GM23338 (cell line): ENCODE measurements around the gene IFITM10. TPM values are rescaled to one million over a fixed set of nuclear protein-coding genes. Genes with fewer than 3 reads are reported as not detected.

Source experiments
- ATAC-seq: fragments of 200-7000 bp; cut with Tn5 transposase; 3 replicates; pipeline ENCODE4 v1.9.1; 2020
- DNase-seq: peaks from one replicate; pipeline ENCODE4 v3.0.0-alpha.2; 2015; ENCODE audit warnings: low spot score
- H2AFZ ChIP-seq: fragments of 200-600 bp; sonication (generic); 2 replicates; pipeline ENCODE4 v1.8.0; 2016; ENCODE audit warnings: antibody characterized with exemption, mild to moderate bottlenecking, moderate library complexity
- H3F3A ChIP-seq: fragments of 200-600 bp; sonication (generic); replicated peaks from 2 replicates; pipeline ENCODE4 v1.8.0; 2017; ENCODE audit warnings: antibody characterized with exemption, mixed run types, low read depth
- H3K27ac ChIP-seq: fragments of 200-600 bp; sonication (generic); 2 replicates; pipeline ENCODE4 v1.6.1; 2016; ENCODE audit warnings: low read depth
- H3K27me3 ChIP-seq: fragments of 200-600 bp; sonication (generic); 2 replicates; pipeline ENCODE4 v1.8.0; 2016; ENCODE audit warnings: mild to moderate bottlenecking, mixed run types, moderate library complexity; ENCODE audit not compliant: insufficient read depth
- H3K36me3 ChIP-seq: fragments of 200-600 bp; sonication (generic); 2 replicates; pipeline ENCODE4 v1.8.0; 2016; ENCODE audit warnings: mild to moderate bottlenecking; ENCODE audit not compliant: insufficient read depth
- H3K4me1 ChIP-seq: fragments of 200-600 bp; sonication (generic); 2 replicates; pipeline ENCODE4 v1.8.0; 2016; ENCODE audit warnings: mild to moderate bottlenecking, moderate library complexity; ENCODE audit not compliant: insufficient read depth
- H3K4me2 ChIP-seq: fragments of 200-600 bp; sonication (generic); 2 replicates; pipeline ENCODE4 v1.7.1; 2017; ENCODE audit warnings: mixed run types
- H3K4me3 ChIP-seq: fragments of 200-600 bp; sonication (generic); 2 replicates; pipeline ENCODE4 v1.6.1; 2016; ENCODE audit warnings: mixed run types
- H3K79me2 ChIP-seq: fragments of 200-600 bp; sonication (generic); replicated peaks from 2 replicates; pipeline ENCODE4 v1.8.0; 2017; ENCODE audit warnings: mild to moderate bottlenecking; ENCODE audit not compliant: insufficient read depth
- H3K9me2 ChIP-seq: fragments of 200-600 bp; sonication (generic); 2 replicates; pipeline ENCODE4 v1.8.0; 2017; ENCODE audit not compliant: insufficient read depth
- H4K20me1 ChIP-seq: fragments of 200-600 bp; sonication (generic); replicated peaks from 2 replicates; pipeline ENCODE4 v1.8.0; 2017; ENCODE audit warnings: mild to moderate bottlenecking; ENCODE audit not compliant: insufficient read depth
- H3K27ac Mint-ChIP-seq: 2 replicates; pipeline ENCODE4 v1.8.0; 2020; ENCODE audit warnings: inconsistent platforms, mild to moderate bottlenecking, moderate library complexity, mixed read lengths
- H3K27me3 Mint-ChIP-seq: 3 replicates; pipeline ENCODE4 v1.8.0; 2022; ENCODE audit warnings: low read depth, mild to moderate bottlenecking, moderate library complexity, mixed read lengths, inconsistent platforms; ENCODE audit not compliant: insufficient read depth, poor library complexity
- H3K36me3 Mint-ChIP-seq: 3 replicates; pipeline ENCODE4 v1.8.0; 2021; ENCODE audit warnings: low read depth, mild to moderate bottlenecking, inconsistent platforms, moderate library complexity, mixed read lengths
- H3K4me1 Mint-ChIP-seq: 3 replicates; pipeline ENCODE4 v1.8.0; 2020; ENCODE audit warnings: mild to moderate bottlenecking, inconsistent platforms, mixed read lengths
- H3K4me3 Mint-ChIP-seq: 3 replicates; pipeline ENCODE4 v1.8.0; 2021; ENCODE audit warnings: moderate library complexity, mild to moderate bottlenecking, inconsistent platforms, mixed read lengths
- H3K9me3 Mint-ChIP-seq: 3 replicates; pipeline ENCODE4 v1.8.0; 2020; ENCODE audit warnings: moderate library complexity, mild to moderate bottlenecking, inconsistent platforms, mixed read lengths
- CREB1 ChIP-seq: fragments of 250-450 bp; sonication (Bioruptor Pico); IDR thresholded peaks from 2 replicates; pipeline ENCODE4 v1.5.0; 2020; ENCODE audit warnings: low read depth, mild to moderate bottlenecking, moderate library complexity
- ETS1 ChIP-seq: IDR thresholded peaks from 2 replicates; pipeline ENCODE4 v1.6.1; 2016; ENCODE audit warnings: antibody characterized with exemption
- EZH2 ChIP-seq: fragments of 200-600 bp; sonication (generic); IDR thresholded peaks from one replicate; pipeline ENCODE4 v1.8.0; 2017; ENCODE audit warnings: antibody characterized with exemption, mild to moderate bottlenecking, low read depth; ENCODE audit not compliant: unreplicated experiment
- EZH2phosphoT487 ChIP-seq: fragments of 200-600 bp; sonication (generic); IDR thresholded peaks from one replicate; pipeline ENCODE4 v1.8.1; 2018; ENCODE audit warnings: antibody characterized with exemption; ENCODE audit not compliant: unreplicated experiment
- JUNB ChIP-seq: IDR thresholded peaks from one replicate; pipeline ENCODE4 v1.6.1; 2016; ENCODE audit warnings: antibody characterized with exemption; ENCODE audit not compliant: unreplicated experiment
- NANOG ChIP-seq: IDR thresholded peaks from 2 replicates; pipeline ENCODE4 v1.6.1; 2016; ENCODE audit warnings: antibody characterized with exemption, borderline replicate concordance
- POLR2AphosphoS5 ChIP-seq: IDR thresholded peaks from 2 replicates; pipeline ENCODE4 v1.6.1; 2016; ENCODE audit warnings: antibody characterized with exemption, low read depth
- REST ChIP-seq: IDR thresholded peaks from one replicate; pipeline ENCODE4 v1.6.1; 2018; ENCODE audit warnings: antibody characterized with exemption; ENCODE audit not compliant: unreplicated experiment
- STAT1 ChIP-seq: IDR thresholded peaks from one replicate; pipeline ENCODE4 v1.6.1; 2016; ENCODE audit warnings: antibody characterized with exemption; ENCODE audit not compliant: unreplicated experiment
- ZNF114 ChIP-seq: fragments of 250-450 bp; sonication (Bioruptor Pico); IDR thresholded peaks from 2 replicates; pipeline ENCODE4 v1.5.0; 2020; ENCODE audit warnings: mild to moderate bottlenecking, moderate library complexity
- ZNF331 ChIP-seq: fragments of 250-450 bp; sonication (Bioruptor Pico); IDR thresholded peaks from 2 replicates; pipeline ENCODE4 v1.5.0; 2020; ENCODE audit warnings: low read depth, mild to moderate bottlenecking, moderate library complexity
- polyA plus RNA-seq: library from polyadenylated mRNA; unstranded; fragments of >200 nt; fragmentation: Nextera tagmentation; extraction: Ambion mirVana; gene quantifications from 2 replicates; pipeline ENCODE4 v1.2.1, GENCODE V29; 2016
- total RNA-seq: library from RNA; depleted of rRNA; stranded (reverse); fragments of >200 nt; shearing (Covaris generic); gene quantifications from 2 replicates; pipeline ENCODE4 v1.2.3, GENCODE V29; 2014

The IFITM10 gene
- total and polyA plus RNA-seq, 2 experiments from 2014 or later = 0.06 TPM; not detected in 1

- TF ChIP-seq REST = no peak
- TF ChIP-seq CREB1 (CRISPR knock-in tag) = no peak
- no peak for TF ChIP-seq ETS1
- TF ChIP-seq STAT1 = no peak
- no peak for TF ChIP-seq NANOG
- TF ChIP-seq JUNB = no peak
Observed at GRCh38 chr11:1737080-1737757, 13.2 kb downstream of the IFITM10 start (continued).

- no peaks in the 10 kb centered on the region; the same call in 1 of the 2 replicates for H3K27me3 ChIP-seq
- no peaks in the 10 kb centered on the region for H3K4me1 ChIP-seq
- DNase-seq = no peak
- Mint-ChIP-seq H3K9me3 (peaks cover 6% of the 10 kb centered on the region), H3K36me3 (no peaks in the 10 kb centered on the region), H3K4me1 (no peaks in the 10 kb centered on the region; the same call in 2 of the 3 replicates), H3K27ac (no peak overlapping the region), H3K4me3 (no peak overlapping the region), H3K27me3 (peaks cover 21% of the 10 kb centered on the region)
- no peaks in the 10 kb centered on the region; the same call in 1 of the 2 replicates for H3K9me2 ChIP-seq
- H3F3A ChIP-seq = 0 out of 2 replicates have a peak, but pooled peaks cover 1% of the 10 kb centered on the region
- ATAC-seq = no peak
- no peak overlapping the region for H3K27ac ChIP-seq
- H3K79me2 ChIP-seq = no peaks in the 10 kb centered on the region
- H2AFZ ChIP-seq = no peak overlapping the region
- H4K20me1 ChIP-seq = no peaks in the 10 kb centered on the region
- no peak overlapping the region for H3K4me2 ChIP-seq
- no peaks in the 10 kb centered on the region for H3K36me3 ChIP-seq
- no peak overlapping the region for H3K4me3 ChIP-seq
- no peak for TF ChIP-seq CREB1 (CRISPR knock-in tag)
- TF ChIP-seq POLR2AphosphoS5 = no peak
- no peak for TF ChIP-seq EZH2
- no peak for TF ChIP-seq STAT1
- TF ChIP-seq ZNF331 (CRISPR knock-in tag) = no peak
- TF ChIP-seq NANOG = no peak
- TF ChIP-seq REST = no peak
- no peak for TF ChIP-seq JUNB
- no peak for TF ChIP-seq EZH2phosphoT487
- no peak for TF ChIP-seq ZNF114 (CRISPR knock-in tag)
- TF ChIP-seq ETS1 = no peak
Observed at GRCh38 chr11:1736447-1736992, 13.9 kb downstream of the IFITM10 start.
